Activated naive CD4-positive, alpha-beta T cell treated with anti-CD3 and anti-CD28 coated beads, Interleukin-2, amount 50 U/mL, for 16 hours (primary cell): Measurements from ENCODE around the gene ACTG2.
"Not testable (repeated sequence)": the region's sequence is repeated elsewhere in the genome, so short reads cannot be mapped to it uniquely, and the experiment has no call there.

Experiments used
- DNase-seq: peaks from one replicate; pipeline ENCODE4 v3.0.0-alpha.2; 2020

The ACTG2 gene

DNA sequence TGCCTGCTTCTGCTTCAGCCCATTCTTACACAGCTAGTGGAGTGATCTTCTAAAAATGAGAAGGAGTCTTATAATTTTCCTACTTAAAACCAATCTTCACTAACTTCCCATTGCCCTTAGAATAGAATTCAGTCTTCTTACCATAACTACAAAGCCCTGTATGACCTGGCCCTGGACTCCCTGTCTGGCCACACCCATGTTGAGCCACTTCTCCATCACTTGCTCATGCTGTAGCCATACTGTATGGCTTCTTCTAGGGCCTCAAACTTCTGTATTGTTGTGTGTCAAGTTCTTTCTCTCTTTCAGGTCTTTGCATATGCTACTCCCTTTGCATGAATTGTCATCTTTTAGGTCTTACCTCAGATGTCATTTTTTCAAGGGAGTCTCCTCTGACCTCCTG lies 45.1 kb downstream of the ACTG2 start:
- DNase-seq: no peak

DNA sequence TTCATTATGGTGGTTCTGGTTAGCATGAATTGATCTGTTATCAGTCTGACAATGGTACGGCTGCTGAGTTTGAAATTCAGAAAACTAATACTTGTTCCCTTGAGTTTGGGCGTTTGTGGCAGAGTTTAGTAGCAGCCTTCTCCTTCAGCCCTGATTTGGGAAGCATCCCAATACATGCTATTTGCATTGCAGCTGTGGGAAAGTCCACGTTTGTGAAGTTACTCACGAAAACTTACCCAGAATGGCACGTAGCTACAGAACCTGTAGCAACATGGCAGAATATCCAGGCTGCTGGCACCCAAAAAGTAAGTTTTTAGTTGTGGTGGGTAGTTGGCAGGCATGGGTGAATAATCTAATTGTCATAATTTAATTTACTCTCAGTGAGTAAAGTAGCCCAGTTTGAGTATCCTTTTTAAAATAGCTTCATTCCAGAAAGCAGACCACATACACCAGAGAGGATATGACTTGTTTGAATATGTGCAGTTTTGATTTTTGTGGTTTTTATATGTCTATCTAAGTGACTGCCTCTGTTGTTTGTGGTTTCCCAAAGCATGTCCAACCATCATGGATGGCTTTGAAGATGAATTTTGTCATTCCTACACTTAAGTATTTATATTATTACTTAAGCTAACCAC lies 46.0 kb downstream of the ACTG2 start:
- DNase-seq: no peak

DNA sequence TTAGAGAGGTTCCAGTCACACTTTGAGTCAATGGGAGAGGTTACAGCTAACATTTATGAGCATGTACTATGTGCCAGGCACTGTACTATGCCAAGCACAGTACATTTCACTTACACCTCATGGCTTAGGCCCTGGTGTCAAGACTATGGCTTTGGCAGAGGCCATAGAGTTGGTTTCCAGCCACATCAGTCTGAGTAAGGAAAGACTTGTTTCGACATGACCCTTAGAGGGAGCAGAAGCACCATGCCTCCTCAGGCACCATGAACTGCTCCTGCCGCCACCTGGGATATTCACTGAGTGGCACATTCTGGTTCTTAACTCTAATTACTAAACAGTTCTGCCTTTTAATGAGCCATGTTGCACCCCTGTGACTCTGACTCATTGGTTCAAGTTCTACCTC lies 46.6 kb downstream of the ACTG2 start:
- peak; percentile 25 for DNase-seq

DNA sequence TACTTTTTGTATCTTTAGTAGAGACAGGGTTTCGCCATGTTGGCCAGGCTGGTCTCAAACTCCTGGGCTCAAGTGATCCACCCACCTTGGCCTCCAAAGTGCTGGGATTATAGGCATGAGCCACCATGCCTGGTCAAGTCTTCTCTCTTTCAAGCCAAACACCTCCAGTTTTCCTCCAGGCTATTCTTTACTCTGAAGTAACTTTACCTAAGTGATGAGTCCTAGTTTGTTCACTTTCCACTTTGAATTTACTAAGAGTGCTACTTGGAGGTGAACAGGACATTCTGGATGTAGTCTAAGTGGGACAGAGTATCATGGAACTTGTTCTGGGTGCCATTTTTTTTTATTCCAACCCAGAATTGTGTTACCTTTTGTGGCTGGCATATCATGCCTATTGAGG lies 47.3 kb downstream of the ACTG2 start:
- DNase-seq: not testable (repeated sequence)

DNA sequence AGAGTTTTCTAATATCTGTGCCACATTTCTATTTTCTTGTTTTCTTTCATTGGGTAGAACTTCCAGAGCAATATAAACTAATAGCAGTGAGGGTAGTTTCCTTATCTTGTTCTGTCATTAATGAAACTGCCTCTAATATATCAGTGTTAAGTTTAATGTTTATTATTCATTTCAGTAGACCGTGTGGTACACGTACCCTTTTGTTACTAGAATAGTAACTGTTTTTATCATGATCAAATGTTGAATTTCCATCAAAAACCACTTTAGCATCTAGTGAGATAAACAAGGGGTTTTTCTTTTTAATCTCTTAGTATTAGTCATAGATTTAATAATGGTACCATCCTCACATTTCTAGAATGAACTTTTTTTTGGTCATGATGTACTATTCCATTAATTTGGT lies 49.9 kb downstream of the ACTG2 start:
- DNase-seq: no peak

DNA sequence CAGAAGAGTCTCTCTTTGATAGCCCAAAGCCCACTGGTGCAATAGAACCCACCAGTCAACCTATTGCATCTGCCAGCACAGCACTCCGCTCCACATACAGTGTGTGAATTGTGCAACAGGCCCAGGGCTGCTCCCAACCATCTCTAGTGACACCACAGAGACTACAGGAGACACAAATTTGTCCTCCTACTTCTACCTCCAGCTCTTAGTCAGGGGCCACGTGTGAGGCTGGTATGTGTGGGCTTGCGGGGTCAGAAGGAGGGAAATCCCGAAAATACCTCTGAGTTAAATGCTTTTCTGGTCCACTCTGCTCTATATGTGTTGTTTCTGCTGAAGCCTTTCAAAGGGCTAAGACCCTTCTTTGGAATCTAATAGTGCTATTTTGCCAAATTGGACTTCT lies 51.9 kb downstream of the ACTG2 start:
- no peak for DNase-seq

DNA sequence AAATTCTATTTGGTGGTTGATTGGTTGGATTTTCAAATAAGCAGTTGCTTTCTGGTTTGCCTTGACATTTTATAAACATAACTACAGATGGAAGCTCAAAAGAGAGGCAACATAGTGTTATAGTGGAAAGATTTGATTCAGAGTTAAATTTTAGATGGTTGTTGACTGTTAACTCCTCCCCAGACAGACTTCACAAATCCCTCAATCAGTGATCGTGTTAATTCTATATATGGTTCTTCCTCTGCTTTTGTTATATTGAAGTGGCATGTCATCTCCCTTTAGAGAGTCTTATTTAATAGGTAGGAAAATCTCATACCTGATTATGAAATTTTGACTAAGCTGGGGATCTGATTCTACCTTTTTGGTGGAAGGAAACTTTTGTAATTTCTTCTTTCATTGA lies 53.4 kb downstream of the ACTG2 start:
- DNase-seq: no peak

DNA sequence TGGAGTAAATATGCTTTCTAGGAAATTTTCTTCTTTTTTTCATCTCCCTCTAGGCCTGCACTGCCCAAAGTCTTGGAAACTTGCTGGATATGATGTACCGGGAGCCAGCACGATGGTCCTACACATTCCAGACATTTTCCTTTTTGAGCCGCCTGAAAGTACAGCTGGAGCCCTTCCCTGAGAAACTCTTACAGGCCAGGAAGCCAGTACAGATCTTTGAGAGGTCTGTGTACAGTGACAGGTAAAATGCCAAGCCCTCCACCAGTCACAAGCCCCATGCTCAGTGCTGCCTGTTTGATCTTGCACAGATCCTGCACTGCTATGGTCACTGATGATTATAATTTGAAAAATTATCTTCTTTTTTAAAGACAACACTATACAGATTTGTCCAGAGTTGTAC lies 53.9 kb downstream of the ACTG2 start:
- DNase-seq: no peak

DNA sequence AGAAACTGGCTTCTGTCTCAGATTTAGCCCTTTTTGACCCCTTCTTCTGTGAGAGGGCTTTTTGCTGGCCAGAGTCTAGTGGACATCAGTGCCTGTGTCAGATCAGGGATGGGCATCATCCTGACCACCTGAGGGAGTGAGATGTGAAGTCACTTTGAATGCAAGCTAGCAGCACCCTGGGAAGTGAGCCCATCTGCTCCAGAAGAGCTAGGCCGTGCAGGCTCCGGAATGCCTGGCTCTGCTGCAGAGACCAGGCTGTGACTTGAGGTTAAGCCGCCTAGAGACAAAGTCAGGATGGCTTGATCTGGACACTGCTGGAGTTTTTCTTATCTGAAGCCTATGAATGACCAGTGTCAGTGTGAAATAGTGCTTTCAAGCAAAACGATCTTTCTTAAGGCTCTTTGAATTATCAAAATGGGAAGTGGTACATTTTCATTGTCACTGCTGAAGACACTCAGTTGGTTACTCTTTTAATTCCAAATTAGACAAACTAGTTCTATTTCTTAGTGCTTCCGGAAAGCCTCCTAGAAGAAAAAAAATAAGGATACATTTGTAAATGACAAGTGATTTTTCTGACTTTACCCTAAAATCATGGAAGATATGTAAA lies 54.7 kb downstream of the ACTG2 start:
- DNase-seq: no peak

DNA sequence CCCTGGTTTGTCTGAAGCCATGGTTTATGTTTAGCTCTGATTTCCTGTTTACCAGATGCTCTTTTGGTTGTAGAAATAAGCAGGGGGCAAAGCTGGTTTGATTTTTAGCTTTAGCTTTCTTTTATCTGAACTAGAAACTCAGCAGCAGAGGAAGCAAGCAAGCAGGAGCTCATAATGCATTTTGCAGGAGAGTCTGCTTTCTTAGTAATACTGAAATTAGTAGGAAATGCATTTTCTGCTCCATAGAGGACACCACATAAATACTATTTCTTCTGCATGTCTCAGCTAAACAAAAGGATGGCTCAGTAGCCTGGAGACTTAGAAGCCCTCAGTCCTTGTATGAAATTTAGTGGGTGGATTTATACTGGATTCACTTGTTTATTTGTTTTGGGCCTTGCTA lies 57.0 kb downstream of the ACTG2 start:
- DNase-seq: no peak

DNA sequence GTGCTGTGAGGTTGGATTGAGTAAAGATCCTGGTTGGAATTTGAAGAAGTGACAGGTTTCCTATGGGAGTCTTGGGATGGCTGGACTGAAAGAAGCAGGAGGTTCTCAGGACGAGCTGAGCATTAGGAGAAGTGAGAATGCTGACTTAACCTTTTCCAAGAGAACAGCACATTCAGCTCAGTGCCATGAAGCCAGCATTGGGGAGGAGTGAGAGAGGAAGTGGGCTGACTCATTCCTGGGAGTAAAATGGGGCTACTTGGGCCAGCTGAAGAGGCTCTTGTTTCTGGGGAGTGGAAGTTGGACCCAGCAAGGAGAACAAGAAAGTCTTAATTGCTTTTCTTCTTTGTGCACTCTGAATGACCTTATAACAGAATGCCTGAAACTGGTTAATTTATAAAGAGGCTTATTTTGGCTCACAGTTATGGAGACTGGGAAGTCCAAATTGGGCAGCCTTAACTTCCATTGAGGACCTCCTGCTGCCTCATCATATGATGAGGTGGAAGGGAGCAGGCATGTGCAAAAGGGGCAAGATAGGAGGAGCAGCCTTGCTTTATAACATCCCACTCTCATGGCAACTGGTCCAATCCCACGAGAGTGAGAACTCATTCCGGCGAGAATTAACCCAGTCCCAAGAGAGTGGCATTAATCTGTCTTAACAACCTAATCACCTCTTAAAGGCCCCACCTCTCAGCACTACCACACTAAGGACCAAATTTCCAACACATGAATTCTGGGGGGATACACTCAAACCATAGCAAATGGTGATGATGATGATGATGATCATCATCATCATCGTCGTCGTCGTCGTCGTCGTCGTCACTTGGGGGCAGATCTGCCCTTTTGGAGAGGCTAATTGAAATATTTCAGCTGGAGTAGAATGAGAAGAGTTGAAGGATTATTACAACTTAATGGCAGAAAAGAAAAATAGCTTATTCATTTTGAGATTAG lies 60.0 kb downstream of the ACTG2 start:
- no peak for DNase-seq

DNA sequence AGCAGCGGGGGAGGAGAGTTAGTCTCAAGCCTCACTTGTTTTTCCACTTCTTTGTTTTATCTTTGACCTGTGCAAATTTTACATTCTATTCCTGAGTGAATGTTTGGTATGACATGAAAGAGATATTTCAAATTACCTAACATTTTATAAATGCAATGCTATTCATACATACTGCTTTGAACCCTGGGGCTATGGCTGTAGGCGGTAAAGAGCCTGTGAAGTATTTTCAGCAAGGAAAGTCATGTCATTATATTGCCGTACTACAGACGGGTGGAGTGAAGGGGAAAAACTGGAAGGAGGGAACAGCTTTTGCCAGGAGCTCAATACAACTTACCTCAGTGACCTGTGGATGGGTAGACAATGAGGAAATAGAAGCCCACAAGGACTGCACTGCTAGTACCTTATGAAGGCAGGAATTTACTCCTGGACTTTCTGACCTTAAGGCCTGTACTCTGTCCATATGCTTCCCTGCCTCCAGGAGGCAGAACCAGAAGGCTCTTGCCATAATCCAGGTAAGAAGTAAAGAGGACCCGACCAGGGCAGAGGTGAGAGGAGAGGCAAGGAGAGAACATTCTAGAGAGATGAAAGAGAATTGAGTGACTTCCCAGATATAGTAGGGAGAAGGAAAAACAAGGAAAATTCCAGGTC lies 63.5 kb downstream of the ACTG2 start:
- no peak for DNase-seq

DNA sequence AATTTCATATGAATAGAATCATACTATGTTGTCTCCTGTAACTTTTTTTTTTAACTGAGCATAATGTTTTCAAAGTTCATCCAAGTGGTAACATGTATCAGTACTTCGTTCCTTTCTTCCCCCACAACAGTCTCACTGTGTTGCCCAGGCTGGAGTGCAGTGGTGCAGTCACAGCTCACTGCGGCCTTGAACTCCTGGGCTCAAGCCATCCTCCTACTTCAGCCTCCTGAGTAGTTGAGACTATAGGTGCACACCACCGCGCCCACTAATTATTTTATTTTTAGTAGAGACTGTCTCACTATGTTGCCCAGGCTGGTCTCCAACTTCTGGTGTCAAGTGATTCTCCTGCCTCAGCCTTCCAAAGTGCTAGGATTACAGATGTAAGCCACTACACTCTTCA lies 68.5 kb downstream of the ACTG2 start:
- DNase-seq: no peak

DNA sequence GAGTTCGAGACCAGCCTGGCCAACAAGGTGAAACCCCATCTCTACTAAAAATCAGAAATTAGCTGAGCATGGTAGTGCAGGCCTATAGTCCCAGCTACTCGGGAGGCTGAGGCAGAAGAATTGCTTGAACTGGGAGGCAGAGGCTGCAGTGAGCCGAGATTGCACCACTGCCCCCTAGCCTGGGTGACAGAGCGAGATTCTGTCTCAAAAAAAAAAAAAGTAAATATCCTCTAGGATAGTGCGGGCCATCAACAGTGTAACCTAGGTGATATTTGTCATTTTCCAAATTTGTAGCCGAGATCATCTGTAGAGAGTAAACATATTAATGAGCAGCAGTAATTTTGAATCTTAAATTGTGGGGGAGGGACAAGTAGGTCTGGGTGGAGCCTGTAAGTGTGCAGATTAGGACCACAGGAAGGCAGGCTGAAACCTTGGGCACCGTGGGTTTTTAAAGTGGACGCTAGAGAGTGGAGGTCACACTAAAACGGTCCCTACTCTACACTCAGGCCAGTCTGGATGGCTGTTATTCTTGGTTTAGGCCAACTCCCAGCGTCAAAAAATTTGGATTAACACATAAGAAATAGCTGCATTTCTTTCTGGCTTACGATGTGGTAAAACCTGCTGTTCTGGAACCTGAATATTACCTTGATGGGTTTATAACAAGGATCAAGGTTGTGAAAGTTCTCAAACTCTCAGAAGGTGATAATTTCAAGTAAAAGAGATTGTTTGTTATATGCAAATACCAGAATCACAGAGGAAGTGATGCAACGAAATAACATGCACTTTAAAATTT lies 69.2 kb downstream of the ACTG2 start:
- DNase-seq: no peak

DNA sequence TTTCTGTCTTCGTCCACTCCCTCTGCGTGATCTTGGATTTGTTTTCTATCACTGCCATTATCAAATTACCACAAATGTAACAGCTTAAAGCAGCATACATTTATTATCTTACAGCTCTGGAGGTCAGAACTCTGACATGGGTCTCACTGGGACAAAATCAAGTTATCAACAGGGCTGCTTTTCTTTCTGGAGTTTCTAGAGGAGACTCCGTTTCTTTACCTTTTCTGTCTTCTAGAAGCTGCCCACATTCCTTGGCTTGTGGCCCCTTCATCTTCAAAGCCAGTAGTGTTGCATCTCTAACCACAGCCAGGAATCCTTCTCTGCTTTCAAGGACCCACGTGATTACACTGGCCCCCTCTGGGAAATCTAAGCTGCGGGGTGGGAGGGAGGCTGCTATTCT lies 70.0 kb downstream of the ACTG2 start:
- no peak for DNase-seq

DNA sequence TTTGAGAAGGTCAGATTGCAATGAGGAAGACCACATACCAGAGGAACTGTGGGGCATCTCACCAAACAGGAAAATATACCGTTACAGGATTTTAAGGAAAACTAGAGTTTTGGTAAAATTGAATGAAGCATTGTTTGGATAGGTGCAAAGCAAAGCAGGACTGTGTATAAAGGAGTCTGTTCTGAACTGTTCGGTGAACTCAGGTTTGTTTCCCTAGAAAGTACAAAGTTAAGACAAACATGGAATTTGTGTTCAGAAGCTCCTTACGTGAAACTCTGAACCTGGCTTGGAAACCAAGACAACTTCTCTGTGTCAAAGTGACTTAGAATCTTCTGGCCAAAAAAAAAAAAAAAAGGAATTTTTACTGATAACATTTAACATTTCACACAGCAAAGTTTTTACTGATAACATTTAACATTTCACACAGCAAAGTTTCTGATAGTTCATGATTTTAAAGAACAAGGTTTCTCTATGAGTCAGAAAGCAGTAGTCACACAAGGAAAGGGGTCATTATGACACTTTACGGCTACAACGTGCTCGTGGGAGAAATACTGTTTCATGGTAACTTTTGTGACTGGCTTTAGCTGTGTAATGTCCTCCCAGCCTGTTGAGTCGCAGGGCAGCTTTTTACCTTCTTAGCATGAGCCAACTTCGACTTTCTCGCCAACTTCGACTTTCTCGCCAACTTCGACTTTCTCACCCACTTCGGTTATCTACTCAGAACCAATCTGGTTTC lies 70.7 kb downstream of the ACTG2 start:
- DNase-seq: peak; percentile 42

DNA sequence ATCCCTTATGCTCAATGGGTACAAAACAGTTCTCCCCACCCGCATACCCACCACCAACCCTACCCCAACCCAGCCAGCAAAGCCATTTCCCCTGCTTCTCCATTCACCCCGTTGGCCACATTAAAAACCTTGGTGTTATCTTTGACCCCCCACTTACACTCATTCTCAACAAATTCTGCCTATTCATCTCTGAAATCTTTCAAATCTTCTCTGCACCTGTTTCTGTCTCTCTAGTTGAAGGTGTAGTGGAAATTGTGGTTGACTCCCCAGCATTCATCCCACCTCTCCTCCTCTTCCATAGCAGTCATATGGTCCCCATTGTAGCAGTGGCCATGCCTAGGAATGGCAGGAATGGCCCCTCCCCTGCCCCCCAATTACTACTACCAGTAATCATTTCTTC lies 71.4 kb downstream of the ACTG2 start:
- DNase-seq: no peak

DNA sequence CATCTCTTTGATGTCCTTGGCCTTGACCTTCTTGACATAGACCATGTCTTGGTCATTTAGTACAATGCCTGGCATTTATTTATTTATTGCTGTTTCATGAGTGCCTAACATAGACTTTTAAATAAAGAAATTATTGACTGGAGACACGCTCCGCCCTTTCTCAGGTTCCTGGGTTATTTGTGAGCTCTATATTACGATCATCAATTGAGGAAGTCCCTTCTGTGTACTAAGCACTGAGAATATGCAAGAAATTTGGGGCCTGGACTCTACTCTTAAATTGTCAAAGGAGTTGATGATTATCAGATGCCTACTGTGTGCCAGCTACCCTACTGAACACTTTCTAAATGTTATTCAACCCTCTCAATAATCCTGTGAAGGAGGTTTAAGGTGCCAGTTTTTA lies 72.2 kb downstream of the ACTG2 start:
- no peak for DNase-seq

DNA sequence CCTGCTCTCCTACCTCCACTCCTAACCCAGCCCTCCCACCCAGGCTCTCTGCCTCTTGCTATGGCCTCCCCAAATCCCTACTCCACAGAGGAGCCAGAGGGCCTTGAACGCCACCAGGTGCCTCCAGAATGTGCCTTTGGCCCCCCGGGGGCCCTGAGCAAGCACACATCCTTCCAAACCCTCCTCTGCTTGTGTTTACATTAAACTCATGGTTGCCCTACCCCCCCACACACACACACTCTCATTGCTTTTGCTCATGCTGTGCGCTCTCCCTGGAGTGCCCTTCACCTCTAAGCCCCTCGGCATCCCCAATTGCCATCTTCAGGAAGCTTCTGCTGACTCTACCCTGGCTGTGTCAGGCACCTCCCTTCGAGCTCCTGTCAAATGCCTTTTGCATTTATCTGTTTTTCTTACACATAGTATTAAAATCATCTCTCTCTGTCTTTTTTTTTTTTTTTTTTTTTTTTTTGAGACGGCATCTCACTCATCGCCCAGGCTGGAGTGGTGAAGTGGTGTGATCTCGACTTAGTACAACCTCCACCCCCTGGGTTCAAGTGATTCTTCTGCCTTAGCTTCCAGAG lies 75.6 kb downstream of the ACTG2 start:
- DNase-seq: no peak

DNA sequence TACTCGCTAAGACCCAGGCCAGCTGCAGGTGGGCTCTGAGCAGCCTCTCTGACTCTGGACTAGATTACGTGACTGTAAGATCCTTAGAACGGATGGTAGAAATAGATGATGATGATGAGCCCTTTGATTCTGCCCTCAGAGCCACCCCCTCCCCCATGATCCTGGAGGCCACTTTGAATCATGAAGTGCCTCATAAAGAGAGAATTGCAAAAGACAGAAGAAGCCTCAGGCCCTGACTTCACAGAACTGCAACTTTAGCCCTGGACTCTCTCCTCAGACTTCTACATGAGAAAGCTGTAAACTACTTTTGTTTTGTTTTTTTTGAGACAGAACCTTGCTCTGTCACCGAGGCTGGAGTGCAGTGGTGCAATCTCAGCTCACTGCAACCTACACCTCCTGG lies 76.5 kb downstream of the ACTG2 start:
- DNase-seq: no peak
